BLaER1 treated with 17β-estradiol and CSF1 and Interleukin-3, amounts not matched to agents 10 nM and 100 nM (cell line): ENCODE data around the gene PRKG1.
"Not testable (repeated sequence)": the region's sequence is repeated elsewhere in the genome, so short reads cannot be mapped to it uniquely, and the experiment has no call there.

Experiments
- H3K27ac ChIP-seq, 11 experiments: shearing (Covaris generic); formaldehyde crosslinking; 2 replicates each; pipeline ENCODE4 v1.8.1; 2022
- H3K27me3 ChIP-seq, 11 experiments: shearing (Covaris generic); formaldehyde crosslinking; 2 replicates each; pipeline ENCODE4 v1.8.1; 2022
- H3K36me3 ChIP-seq, 11 experiments: shearing (Covaris generic); formaldehyde crosslinking; 2 replicates each; pipeline ENCODE4 v1.8.1; 2022
- H3K4me1 ChIP-seq, 10 experiments: shearing (Covaris generic); formaldehyde crosslinking; 2 replicates each; pipeline ENCODE4 v1.8.1; 2022
- H3K4me2 ChIP-seq, 11 experiments: shearing (Covaris generic); formaldehyde crosslinking; 2 replicates each; pipeline ENCODE4 v1.8.1; 2022
- H3K4me3 ChIP-seq, 10 experiments: shearing (Covaris generic); formaldehyde crosslinking; 2 replicates each; pipeline ENCODE4 v1.8.1; 2022
- H3K9ac ChIP-seq, 11 experiments: shearing (Covaris generic); formaldehyde crosslinking; 2 replicates each; pipeline ENCODE4 v1.8.1; 2022
- H3K9me3 ChIP-seq, 11 experiments: shearing (Covaris generic); formaldehyde crosslinking; replicated peaks in 1 of 11; 2 replicates each; pipeline ENCODE4 v1.8.1; 2022
- H4K20me1 ChIP-seq, 11 experiments: shearing (Covaris generic); formaldehyde crosslinking; 2 replicates each; pipeline ENCODE4 v1.8.1; 2022
- Cebpa-rat ChIP-seq, 11 experiments: shearing (Covaris generic); IDR thresholded peaks; 2 replicates each; pipeline ENCODE4 v1.8.1; 2022

PRKG1 gene

DNA sequence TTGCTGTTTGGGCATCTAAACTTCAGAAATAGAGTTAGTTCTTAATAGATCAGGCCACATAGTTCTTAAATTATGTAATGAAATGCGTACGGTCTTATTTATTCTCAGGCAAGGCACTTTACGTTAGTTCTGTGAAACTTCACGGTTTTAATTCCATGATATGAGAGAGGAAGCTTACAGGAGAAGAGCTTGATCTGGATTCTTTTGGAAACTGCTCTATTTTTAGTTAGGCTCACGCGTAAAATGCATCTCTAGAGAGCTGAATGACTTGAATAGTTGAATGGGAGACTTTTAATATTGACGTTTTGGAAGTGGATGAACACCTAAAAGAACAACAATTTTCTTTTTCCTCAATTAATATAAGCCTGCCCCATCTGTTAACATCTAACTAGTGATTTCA is 71.1 kb downstream of the PRKG1 start:
- no peaks in the 10 kb centered on the region for H3K27me3 ChIP-seq
- no peak overlapping the region for H3K27ac ChIP-seq
- no peaks in the 10 kb centered on the region for H3K4me1 ChIP-seq
- no peaks in the 10 kb centered on the region for H3K36me3 ChIP-seq
- no peak overlapping the region for H3K9ac ChIP-seq
- no peak for TF ChIP-seq Cebpa-rat (IDR thresholded peaks at IDR 0.05)
- no peak overlapping the region for H3K4me2 ChIP-seq
- no peaks in the 10 kb centered on the region for H4K20me1 ChIP-seq
- no peaks in the 10 kb centered on the region for H3K9me3 ChIP-seq
- H3K4me3 ChIP-seq = no peak overlapping the region

DNA sequence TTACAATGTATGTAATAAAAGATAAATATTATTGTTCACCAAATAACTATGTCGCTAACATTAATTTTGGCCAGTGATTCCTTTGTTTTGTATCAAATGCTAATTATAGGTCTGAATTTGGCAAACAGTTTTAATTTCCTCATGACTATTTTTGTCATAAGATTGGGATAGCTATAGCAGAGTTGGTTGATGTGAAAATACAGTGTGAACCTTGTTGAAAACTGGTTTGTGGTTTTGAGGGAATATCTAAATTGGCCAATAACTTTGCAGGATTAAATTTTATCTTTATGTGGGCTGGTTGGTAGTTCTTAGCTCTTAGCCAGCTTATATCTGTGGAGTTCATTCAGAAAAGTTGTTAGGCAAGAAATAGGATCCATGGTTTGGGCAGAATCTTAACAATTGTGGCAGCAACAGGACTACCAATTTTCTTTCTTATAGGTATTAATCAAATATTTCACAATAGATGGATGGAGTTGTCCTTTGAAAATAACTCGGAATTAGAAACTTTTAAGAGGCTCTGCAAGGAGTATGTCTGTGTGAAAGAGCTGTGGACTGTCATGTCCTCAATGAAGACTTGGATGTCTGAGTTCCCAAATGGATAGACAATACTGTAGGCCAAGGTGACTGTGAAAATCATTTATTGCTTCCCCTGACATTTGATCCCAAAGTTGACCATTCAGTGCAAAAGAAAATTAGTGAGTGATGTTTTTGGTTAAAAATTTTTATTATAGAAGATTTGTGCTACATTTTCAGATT is 73.5 kb downstream of the PRKG1 start:
- Histone ChIP-seq H3K4me1 (no peaks in the 10 kb centered on the region), H4K20me1 (no peaks in the 10 kb centered on the region), H3K27me3 (no peaks in the 10 kb centered on the region), H3K36me3 (no peaks in the 10 kb centered on the region), H3K27ac (no peak overlapping the region), H3K4me3 (no peak overlapping the region), H3K4me2 (no peak overlapping the region), H3K9ac (no peak overlapping the region), H3K9me3 (no peaks in the 10 kb centered on the region)
- TF ChIP-seq Cebpa-rat (IDR thresholded peaks at IDR 0.05) = no peak

DNA sequence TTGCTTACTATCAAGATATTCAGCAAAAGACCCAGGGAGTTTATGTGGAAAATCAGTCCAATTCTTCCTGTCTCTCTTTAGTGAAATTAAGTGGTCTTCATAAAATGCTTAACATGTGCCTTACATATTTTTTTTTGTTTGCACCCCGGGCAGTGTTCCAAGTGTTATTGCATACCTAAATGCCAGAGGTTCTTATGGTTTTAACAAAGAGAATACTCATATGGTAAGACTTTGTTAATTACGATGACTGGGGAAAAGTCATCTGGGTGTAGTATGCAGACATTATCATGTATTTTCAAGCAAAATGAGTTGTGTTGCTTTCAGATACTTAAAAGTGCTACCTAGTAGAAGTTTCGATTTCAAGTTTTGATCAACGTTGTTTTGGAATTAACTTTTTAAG is 82.6 kb downstream of the PRKG1 start:
- Histone ChIP-seq H3K4me2 (no peak overlapping the region), H3K27me3 (no peaks in the 10 kb centered on the region), H3K4me3 (no peak overlapping the region), H3K9ac (no peak overlapping the region), H3K4me1 (no peaks in the 10 kb centered on the region), H4K20me1 (no peaks in the 10 kb centered on the region), H3K36me3 (no peaks in the 10 kb centered on the region), H3K9me3 (no peaks in the 10 kb centered on the region), H3K27ac (no peak overlapping the region)
- TF ChIP-seq Cebpa-rat (IDR thresholded peaks at IDR 0.05) = no peak

DNA sequence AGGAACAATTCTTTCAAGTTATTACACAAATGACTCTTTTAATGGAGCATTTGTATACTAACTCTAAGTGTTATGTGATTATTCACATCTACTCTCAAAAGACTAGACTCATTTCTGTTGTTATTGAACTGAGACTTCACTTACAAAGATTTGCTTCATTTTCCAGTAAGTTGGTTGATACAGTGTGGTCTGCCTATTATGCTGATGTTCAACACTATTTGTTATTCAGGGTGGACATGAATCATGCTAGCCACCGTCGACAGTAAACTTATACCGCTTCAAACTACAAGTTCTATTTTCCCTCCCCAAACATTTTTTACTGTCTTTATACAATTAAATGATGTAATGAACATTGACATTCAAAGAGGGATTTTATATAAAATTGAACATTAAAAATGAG is 84.5 kb downstream of the PRKG1 start:
- Histone ChIP-seq H3K27ac (no peak overlapping the region), H3K4me1 (no peaks in the 10 kb centered on the region)

DNA sequence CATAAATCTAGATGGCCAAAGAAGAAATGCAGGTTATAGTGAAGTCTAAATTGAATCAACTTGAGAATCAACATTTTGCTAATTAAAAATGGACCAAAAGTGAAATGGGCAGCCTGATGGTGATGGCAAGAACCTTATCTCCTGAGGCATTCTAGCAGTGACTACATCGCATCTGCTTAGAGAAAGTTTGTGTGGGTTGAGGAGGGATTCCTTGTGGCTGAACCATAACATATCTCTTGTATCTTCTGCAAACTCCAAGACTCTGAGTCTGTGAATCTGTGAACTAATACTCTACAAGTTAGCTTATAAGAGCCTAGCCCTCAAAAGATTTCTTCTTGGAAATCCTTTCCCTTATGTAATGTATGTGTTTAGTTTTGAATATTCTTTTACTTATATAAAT is 85.6 kb downstream of the PRKG1 start:
- H3K4me1 ChIP-seq = no peaks in the 10 kb centered on the region
- no peak overlapping the region for H3K4me2 ChIP-seq
- no peaks in the 10 kb centered on the region for H3K27me3 ChIP-seq
- H3K9me3 ChIP-seq = no peaks in the 10 kb centered on the region
- no peak for TF ChIP-seq Cebpa-rat (IDR thresholded peaks at IDR 0.05)
- no peak overlapping the region for H3K4me3 ChIP-seq
- no peaks in the 10 kb centered on the region for H4K20me1 ChIP-seq
- no peak overlapping the region for H3K27ac ChIP-seq
- H3K36me3 ChIP-seq = no peaks in the 10 kb centered on the region
- H3K9ac ChIP-seq = no peak overlapping the region

More for the DNA sequence above, 84.5 kb downstream of the PRKG1 start:
- no peaks in the 10 kb centered on the region for H3K36me3 ChIP-seq
- no peaks in the 10 kb centered on the region for H3K9me3 ChIP-seq
- H3K9ac ChIP-seq = no peak overlapping the region
- TF ChIP-seq Cebpa-rat (IDR thresholded peaks at IDR 0.05) = no peak
- no peak overlapping the region for H3K4me3 ChIP-seq
- no peaks in the 10 kb centered on the region for H4K20me1 ChIP-seq
- no peak overlapping the region for H3K4me2 ChIP-seq
- no peaks in the 10 kb centered on the region for H3K27me3 ChIP-seq

DNA sequence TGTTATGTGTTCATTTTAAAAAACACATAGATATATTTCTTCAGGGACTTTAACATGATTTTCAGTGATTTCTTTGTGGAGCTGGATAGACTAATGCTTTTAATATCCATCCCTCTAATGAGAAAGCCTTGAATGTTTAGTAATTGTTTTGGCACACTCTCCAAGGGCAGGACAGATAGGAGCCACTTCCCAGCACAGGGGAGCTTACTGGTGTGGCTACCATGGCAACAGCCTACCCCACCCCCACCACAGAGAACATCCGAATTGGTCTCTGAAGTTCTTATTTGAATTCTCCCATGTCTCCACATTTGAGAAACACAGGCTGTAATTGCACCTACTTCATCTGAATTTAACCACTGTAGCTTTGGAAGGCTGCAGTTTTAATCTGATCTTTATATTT is 87.7 kb downstream of the PRKG1 start:
- H3K4me1 ChIP-seq = no peaks in the 10 kb centered on the region
- H3K36me3 ChIP-seq = no peaks in the 10 kb centered on the region
- H3K27ac ChIP-seq = no peak overlapping the region
- no peak overlapping the region for H3K4me3 ChIP-seq
- no peaks in the 10 kb centered on the region for H3K27me3 ChIP-seq
- H3K4me2 ChIP-seq = no peak overlapping the region
- H4K20me1 ChIP-seq = no peaks in the 10 kb centered on the region
- H3K9ac ChIP-seq = no peak overlapping the region
- H3K9me3 ChIP-seq = no peaks in the 10 kb centered on the region
- no peak for TF ChIP-seq Cebpa-rat (IDR thresholded peaks at IDR 0.05)

DNA sequence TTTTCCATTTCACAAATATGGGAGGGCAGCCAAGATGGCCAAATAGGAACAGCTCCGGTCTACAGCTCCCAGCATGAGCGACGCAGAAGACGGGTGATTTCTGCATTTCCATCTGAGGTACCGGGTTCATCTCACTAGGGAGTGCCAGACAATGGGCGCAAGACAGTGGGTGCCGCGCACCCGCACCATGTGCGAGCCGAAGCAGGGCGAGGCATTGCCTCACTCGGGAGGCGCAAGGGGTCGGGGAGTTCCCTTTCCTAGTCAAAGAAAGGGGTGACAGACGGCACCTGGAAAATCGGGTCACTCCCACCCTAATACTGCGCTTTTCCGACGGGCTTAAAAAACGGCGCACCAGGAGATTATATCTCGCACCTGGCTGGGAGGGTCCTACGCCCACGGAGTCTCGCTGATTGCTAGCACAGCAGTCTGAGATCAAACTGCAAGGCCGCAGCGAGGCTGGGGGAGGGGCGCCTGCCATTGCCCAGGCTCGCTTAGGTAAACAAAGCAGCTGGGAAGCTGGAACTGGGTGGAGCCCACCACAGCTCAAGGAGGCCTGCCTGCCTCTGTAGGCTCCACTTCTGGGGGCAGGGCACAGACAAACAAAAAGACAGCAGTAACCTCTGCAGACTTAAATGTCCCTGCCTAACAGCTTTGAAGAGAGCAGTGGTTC is 89.2 kb downstream of the PRKG1 start:
- not testable (repeated sequence) for H3K4me3 ChIP-seq, H3K36me3 ChIP-seq, H3K9ac ChIP-seq, H3K27ac ChIP-seq, H4K20me1 ChIP-seq, H3K4me1 ChIP-seq, H3K4me2 ChIP-seq, H3K9me3 ChIP-seq, H3K27me3 ChIP-seq

DNA sequence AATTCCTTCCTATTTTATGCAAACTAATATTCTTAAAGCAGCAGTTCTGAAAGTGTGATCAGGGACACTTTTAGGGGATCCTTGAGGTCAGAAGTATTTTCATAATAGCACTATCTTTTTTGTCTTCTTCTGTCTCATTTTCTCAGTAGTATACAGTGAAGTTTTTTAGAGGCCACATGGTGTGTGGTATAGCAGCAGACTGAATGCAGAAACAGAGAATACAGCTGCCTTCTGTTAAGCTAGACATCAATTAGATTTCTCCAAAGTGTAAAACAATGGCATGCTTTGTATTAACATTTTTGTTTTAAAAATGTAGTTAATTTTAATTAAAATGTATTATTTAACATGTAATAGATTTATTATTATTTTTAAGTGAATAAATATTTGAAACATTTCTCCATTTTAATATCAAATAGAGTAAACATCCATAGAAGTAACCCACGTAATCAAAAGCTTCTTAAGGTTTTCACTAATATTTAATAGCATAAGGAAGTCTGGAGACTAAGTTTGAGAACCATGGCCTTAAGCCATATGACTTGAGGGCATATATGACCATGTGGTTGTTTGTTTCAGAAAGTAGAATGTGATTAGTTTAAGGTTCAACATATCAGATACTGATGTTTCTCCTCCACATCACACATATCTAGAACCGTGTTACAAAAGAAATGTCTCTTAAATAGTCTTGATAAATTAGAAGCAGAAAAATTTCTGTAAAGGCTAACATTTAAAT is 94.0 kb downstream of the PRKG1 start:
- Histone ChIP-seq H3K4me2 (no peak overlapping the region), H3K27me3 (no peaks in the 10 kb centered on the region), H3K9ac (no peak overlapping the region), H3K4me1 (no peaks in the 10 kb centered on the region), H3K4me3 (no peak overlapping the region), H3K27ac (no peak overlapping the region), H4K20me1 (no peaks in the 10 kb centered on the region), H3K36me3 (no peaks in the 10 kb centered on the region), H3K9me3 (no peaks in the 10 kb centered on the region)
- TF ChIP-seq Cebpa-rat (IDR thresholded peaks at IDR 0.05) = no peak

DNA sequence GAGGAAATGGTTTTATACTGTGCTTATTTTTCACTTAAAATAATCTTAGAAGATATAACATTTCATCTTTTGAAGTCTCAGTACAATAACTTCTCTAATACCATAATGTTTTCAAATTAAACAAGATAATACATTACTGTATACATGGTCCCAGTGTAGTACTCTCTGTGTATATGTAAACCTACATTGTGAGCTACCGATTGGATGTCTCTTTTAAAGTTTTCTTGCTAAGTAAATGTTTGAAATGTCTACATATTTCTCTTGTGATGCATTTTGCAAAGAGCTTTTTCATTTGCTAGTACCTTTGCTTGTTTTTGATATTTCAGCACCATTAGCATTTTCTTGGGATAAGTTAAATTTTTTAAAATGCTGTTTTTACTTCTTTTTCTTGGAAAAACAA is 94.8 kb downstream of the PRKG1 start:
- Histone ChIP-seq H3K4me2 (no peak overlapping the region), H3K27ac (no peak overlapping the region), H3K27me3 (no peaks in the 10 kb centered on the region), H4K20me1 (no peaks in the 10 kb centered on the region), H3K36me3 (no peaks in the 10 kb centered on the region), H3K9me3 (no peaks in the 10 kb centered on the region), H3K4me3 (no peak overlapping the region), H3K4me1 (no peaks in the 10 kb centered on the region), H3K9ac (no peak overlapping the region)
- TF ChIP-seq Cebpa-rat (IDR thresholded peaks at IDR 0.05) = no peak
